ENCODE results near the gene SGPP2. TPM values are rescaled to one million over a fixed set of nuclear protein-coding genes. Genes with fewer than 3 reads are reported as not detected.

The SGPP2 gene
- total RNA-seq, 1 experiment from 2014 or later, result not detected

- ATAC-seq, result no peak
- TF ChIP-seq EZH2phosphoT487 (IDR thresholded peaks at IDR 0.05; ENCODE audit: borderline replicate concordance, low read length) (no peak), EZH2 (IDR thresholded peaks at IDR 0.05; ENCODE audit: low read length, unreplicated experiment) (no peak), CTCF (conservative IDR thresholded peaks at IDR 0.05; ENCODE audit: low read depth, low read length) (no peak)
- CTCF ChIA-PET, result no interaction called here
Observed at GRCh38 chr2:222445227-222445626, 20.9 kb downstream of the SGPP2 start.

GRCh38 chr2:222447131-222447530, 22.8 kb downstream of the SGPP2 start:
- no TSS peak for BruUV-seq (replicated peaks)

More at GRCh38 chr2:222445227-222445626, 20.9 kb downstream of the SGPP2 start:
- no peaks in the 10 kb centered on the region for H3F3A ChIP-seq (ENCODE audit: low read length, unreplicated experiment)
- H2AFZ ChIP-seq (ENCODE audit: low read length), result no peak overlapping the region
- H3K4me1 ChIP-seq (ENCODE audit: insufficient read depth, low read length), result no peaks in the 10 kb centered on the region
- POLR2A ChIA-PET (ENCODE audit: unreplicated experiment), result no interaction called here
- H3K9me3 ChIP-seq (ENCODE audit: low read length), result no peaks in the 10 kb centered on the region
- H3K9me2 ChIP-seq (replicated peaks; ENCODE audit: low read length), result no peaks in the 10 kb centered on the region
- no peak overlapping the region for H3K4me2 ChIP-seq (ENCODE audit: low read length)
- no peaks in the 10 kb centered on the region for H3K36me3 ChIP-seq (ENCODE audit: low read depth, low read length)
- H3K9ac ChIP-seq (ENCODE audit: low read length), result no peak overlapping the region
- peaks cover 30% of the 10 kb centered on the region; the same call in 1 of the 2 replicates for H3K27me3 ChIP-seq (ENCODE audit: low read length)
- H3K27ac ChIP-seq (ENCODE audit: low read length), result no peak overlapping the region
- no peaks in the 10 kb centered on the region for H4K20me1 ChIP-seq (ENCODE audit: low read length)
- no peaks in the 10 kb centered on the region for H3K79me2 ChIP-seq (ENCODE audit: low read length)
- no peak for DNase-seq
- intact Hi-C loops (cut with micrococcal nuclease), result no loop called here
- no TSS peak for BruUV-seq (replicated peaks)
- no peak overlapping the region for H3K4me3 ChIP-seq (ENCODE audit: low read length)

More at GRCh38 chr2:222447131-222447530, 22.8 kb downstream of the SGPP2 start:
- DNase-seq (no peak), ATAC-seq (no peak)
- no peaks in the 10 kb centered on the region for H3K4me1 ChIP-seq (ENCODE audit: insufficient read depth, low read length)
- H3K79me2 ChIP-seq (ENCODE audit: low read length), result no peaks in the 10 kb centered on the region
- no peaks in the 10 kb centered on the region for H3K36me3 ChIP-seq (ENCODE audit: low read depth, low read length)
- POLR2A ChIA-PET (ENCODE audit: unreplicated experiment), result no interaction called here
- no peaks in the 10 kb centered on the region for H3K9me2 ChIP-seq (replicated peaks; ENCODE audit: low read length)
- intact Hi-C loops (cut with micrococcal nuclease), result no loop called here
- H3K27ac ChIP-seq (ENCODE audit: low read length), result no peak overlapping the region
- no peak overlapping the region for H2AFZ ChIP-seq (ENCODE audit: low read length)
- no peak overlapping the region for H3K4me3 ChIP-seq (ENCODE audit: low read length)
- CTCF ChIA-PET, result no interaction called here
- H4K20me1 ChIP-seq (ENCODE audit: low read length), result no peaks in the 10 kb centered on the region
- no peaks in the 10 kb centered on the region for H3K9me3 ChIP-seq (ENCODE audit: low read length)
- no peaks in the 10 kb centered on the region for H3F3A ChIP-seq (ENCODE audit: low read length, unreplicated experiment)
- H3K4me2 ChIP-seq (ENCODE audit: low read length), result no peak overlapping the region
- H3K9ac ChIP-seq (ENCODE audit: low read length), result no peak overlapping the region
- H3K27me3 ChIP-seq (ENCODE audit: low read length), result peaks cover 44% of the 10 kb centered on the region
- TF ChIP-seq EZH2phosphoT487 (IDR thresholded peaks at IDR 0.05; ENCODE audit: borderline replicate concordance, low read length) (no peak), CTCF (conservative IDR thresholded peaks at IDR 0.05; ENCODE audit: low read depth, low read length) (no peak), EZH2 (IDR thresholded peaks at IDR 0.05; ENCODE audit: low read length, unreplicated experiment) (no peak)

Data from PC-3 (cell line).